RWPE1 (cell line): ENCODE results near the gene DRICH1.
"Not testable (repeated sequence)": the region's sequence is repeated elsewhere in the genome, so short reads cannot be mapped to it uniquely, and the experiment has no call there.

Experiments used
- CTCF ChIA-PET: fragments of 350-600 bp; sonication (Branson Sonifier 250); formaldehyde crosslinking; extraction: SDS; loops from one replicate; lab custom pipeline; 2021; lab: Yijun Ruan, JAX
- POLR2A ChIA-PET: fragments of 400-600 bp; formaldehyde crosslinking; extraction: SDS; loops from one replicate; lab custom pipeline; 2020; ENCODE audit warnings: antibody characterized with exemption; ENCODE audit not compliant: low non-redundant PET; lab: Yijun Ruan, JAX
- DNase-seq: peaks from one replicate; pipeline ENCODE4 v3.0.0; 2012; ENCODE audit warnings: low spot score
- H3K27ac ChIP-seq: fragments of 450-650 bp; 2 replicates; pipeline ENCODE4 v1.5.1; 2017
- CTCF ChIP-seq: fragments of 450-650 bp; conservative IDR thresholded peaks from 2 replicates; pipeline ENCODE4 v1.5.1; 2017; ENCODE audit warnings: low read depth, mild to moderate bottlenecking

The DRICH1 gene

GRCh38 chr22:23576681-23577080 lies 55.4 kb downstream of the DRICH1 start:
- no peak for TF ChIP-seq CTCF
- DNase-seq = no peak
- POLR2A ChIA-PET = no interaction called here
- no peak overlapping the region for H3K27ac ChIP-seq
- CTCF ChIA-PET = no interaction called here

DNA sequence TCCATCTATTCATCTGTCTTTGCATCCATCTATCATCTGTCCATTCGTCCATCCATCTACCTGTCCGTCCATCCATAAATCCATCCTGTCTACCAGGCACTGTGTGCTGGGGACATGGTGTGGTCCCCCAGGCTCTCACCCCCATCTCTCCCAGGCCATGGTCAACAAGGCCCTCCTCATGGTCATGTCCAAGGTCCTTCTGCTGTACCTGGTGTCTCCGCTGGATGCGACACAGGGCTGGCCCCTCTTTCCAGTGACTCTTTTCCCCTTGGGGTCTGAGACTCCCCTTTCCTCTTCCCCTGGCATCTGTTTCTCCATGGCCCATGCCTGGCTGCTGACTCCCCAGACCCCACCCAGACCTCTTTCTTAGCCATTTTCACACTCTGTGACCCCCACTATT lies 56.5 kb downstream of the DRICH1 start:
- POLR2A ChIA-PET = no interaction called here
- no peak for DNase-seq
- H3K27ac ChIP-seq = no peak overlapping the region
- CTCF ChIA-PET = interaction anchor here (0.5 kb wide), 1 partner anchor 34 kb away, joined by 3 read pairs; no protein-coding TSS in a partner anchor
- no peak for TF ChIP-seq CTCF

GRCh38 chr22:23574877-23575276 lies 57.2 kb downstream of the DRICH1 start:
- ChIA-PET CTCF (no interaction called here), POLR2A (no interaction called here)
- no peak for DNase-seq
- no peak for TF ChIP-seq CTCF
- no peak overlapping the region for H3K27ac ChIP-seq

DNA sequence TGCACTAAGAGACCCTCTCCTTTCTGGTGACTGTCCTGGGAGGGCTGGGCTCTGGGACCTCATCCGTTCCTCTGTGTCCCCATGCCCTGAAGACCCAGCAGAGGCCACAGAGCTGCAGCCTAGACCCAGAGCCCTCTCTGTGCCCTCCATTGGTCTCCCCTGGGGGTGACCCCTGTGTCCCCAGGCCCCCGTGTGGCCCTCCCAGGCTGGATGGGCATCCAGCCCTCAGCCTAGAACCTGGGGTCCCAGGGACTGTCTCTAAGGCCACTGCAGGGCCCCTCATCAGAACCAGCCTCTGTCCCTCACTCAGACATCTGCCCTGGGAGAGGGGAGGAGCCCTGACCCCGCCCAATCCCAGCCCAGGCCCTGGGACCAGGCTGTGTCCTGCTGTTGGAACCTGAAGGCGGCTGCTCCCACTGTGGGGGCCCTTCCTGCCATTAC lies 57.7 kb downstream of the DRICH1 start:
- TF ChIP-seq CTCF = no peak
- POLR2A ChIA-PET = no interaction called here
- no peak for DNase-seq
- H3K27ac ChIP-seq = no peak overlapping the region
- CTCF ChIA-PET = no interaction called here

DNA sequence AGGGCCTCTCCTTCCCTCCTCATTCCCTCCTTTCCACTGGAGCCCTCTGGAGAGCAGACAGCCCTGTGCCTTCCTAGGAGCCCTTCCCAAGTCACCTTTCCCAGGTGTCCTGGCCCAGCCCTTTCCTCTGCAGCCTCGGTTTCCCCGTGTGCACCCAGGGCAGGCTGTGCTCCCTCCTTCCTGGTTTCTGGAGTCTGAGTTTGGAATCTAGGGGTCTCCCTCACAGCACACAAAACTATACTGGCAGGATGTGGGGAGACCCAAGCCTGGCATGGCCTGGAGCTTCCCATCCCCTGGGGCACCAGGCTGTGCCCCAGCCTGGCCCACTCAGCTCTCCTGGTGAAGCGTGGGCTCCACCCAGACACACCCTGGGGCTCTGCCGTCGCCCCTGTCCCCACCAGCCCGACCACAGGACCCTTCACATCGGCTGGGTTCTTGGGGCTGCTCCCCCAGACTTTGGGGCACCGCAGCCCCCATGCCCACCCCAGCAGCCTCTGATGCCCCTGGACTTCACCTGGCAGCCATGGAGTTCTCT lies 58.4 kb downstream of the DRICH1 start:
- POLR2A ChIA-PET, H3K27ac ChIP-seq, CTCF ChIA-PET, DNase-seq: not testable (repeated sequence)

- CTCF ChIA-PET, H3K27ac ChIP-seq, POLR2A ChIA-PET, DNase-seq: not testable (repeated sequence)
Observed at GRCh38 chr22:23573106-23573505, 59.0 kb downstream of the DRICH1 start.

GRCh38 chr22:23571486-23571885 lies 60.6 kb downstream of the DRICH1 start:
- DNase-seq = no peak
- no peak for TF ChIP-seq CTCF
- ChIA-PET POLR2A (no interaction called here), CTCF (no interaction called here)
- H3K27ac ChIP-seq = no peak overlapping the region

DNA sequence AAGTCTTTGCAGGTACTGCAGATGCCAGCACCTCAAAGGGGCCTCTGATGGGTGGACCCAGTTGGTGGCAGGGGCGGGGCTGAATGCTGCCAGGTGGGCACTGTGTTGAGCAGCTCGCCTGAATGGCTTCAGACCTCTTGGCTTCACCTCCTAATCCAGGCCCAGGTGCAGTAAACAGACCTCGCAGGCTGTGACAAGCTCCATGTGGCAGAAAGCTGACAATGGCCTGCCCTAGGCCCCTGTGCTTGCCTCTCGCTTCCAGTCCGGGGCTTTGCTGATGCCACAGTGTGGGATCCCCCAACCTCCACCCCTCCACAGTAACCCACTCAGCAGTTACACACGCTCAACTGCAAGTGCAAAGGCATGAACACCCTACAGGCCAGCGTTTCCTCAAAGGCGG lies 61.4 kb downstream of the DRICH1 start:
- ChIA-PET POLR2A (no interaction called here), CTCF (interaction anchor here (0.6 kb wide), 2 partner anchors 25 to 279 kb away, joined by 3 read pairs; no protein-coding TSS in a partner anchor)
- DNase-seq = no peak
- no peak overlapping the region for H3K27ac ChIP-seq
- TF ChIP-seq CTCF = no peak
